ENCODE data around the gene CCHCR1.

DNA sequence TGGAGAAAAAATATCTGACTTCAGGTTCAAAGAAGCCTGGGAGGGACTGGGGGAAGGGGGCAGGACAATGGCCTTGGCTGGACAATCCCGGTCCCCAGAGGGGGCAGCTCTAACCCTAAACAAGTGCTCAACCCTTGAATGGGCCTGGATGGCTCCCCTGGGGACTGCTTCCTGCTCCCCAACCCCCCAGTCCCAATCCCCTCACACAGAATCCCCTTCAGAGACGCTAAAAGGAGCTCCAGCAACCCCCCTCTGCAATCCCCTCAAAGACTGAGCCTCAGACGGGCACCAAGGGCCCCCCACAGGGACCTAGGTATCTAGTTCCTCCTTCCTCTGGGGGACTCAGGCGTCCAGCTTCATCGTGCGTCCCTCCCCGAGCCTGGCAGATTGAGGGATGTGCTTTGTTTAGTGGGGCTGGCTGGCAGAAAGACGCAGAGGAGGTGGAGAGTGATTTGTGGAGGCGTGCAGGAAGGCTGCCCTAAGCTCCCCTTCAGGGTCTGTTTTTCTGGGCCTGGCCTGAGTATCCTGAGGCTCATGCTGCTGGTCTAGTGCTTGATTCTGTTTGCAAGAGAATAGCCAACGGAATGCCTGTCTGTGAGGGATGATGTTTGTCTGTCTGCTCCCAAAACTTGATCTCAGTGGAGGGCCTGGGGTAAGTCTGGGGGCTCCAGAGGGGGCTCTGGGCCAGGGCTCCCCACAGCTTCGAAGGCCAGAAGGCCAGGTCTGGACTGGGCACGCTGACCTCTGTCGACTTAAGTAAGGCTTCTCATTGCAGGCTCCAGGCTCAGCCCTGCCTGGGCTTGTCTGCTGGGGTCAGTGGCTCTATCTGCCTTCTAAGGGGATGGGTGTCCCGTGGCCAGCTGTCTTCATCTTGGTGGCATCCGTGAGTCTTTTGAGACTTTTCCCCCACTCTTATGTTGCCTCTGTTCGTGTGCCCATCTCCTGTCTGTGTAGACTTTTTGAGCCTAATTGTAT is 14.6 kb upstream of the CCHCR1 start:
- TF ChIP-seq, protein P1, sequence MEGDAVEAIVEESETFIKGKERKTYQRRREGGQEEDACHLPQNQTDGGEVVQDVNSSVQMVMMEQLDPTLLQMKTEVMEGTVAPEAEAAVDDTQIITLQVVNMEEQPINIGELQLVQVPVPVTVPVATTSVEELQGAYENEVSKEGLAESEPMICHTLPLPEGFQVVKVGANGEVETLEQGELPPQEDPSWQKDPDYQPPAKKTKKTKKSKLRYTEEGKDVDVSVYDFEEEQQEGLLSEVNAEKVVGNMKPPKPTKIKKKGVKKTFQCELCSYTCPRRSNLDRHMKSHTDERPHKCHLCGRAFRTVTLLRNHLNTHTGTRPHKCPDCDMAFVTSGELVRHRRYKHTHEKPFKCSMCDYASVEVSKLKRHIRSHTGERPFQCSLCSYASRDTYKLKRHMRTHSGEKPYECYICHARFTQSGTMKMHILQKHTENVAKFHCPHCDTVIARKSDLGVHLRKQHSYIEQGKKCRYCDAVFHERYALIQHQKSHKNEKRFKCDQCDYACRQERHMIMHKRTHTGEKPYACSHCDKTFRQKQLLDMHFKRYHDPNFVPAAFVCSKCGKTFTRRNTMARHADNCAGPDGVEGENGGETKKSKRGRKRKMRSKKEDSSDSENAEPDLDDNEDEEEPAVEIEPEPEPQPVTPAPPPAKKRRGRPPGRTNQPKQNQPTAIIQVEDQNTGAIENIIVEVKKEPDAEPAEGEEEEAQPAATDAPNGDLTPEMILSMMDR (optimal IDR thresholded peaks at IDR 0.05 in 1 of 3, IDR thresholded peaks at IDR 0.05 in 1 of 3, conservative IDR thresholded peaks at IDR 0.05 in 1 of 3; ENCODE audit: extremely low read depth in 1 of 3, insufficient read depth in 2 of 3, low read length in 3 of 3) = no peak
- TF ChIP-seq EZH2 (IDR thresholded peaks at IDR 0.05; ENCODE audit: low read length) = no peak

Measured in keratinocyte (primary cell).